ENCODE data around the gene SORCS3. TPM values are rescaled to one million over a fixed set of nuclear protein-coding genes. Genes with fewer than 3 reads are reported as not detected.

The SORCS3 gene
- total RNA-seq, 1 experiment from 2014 or later: not detected

DNA sequence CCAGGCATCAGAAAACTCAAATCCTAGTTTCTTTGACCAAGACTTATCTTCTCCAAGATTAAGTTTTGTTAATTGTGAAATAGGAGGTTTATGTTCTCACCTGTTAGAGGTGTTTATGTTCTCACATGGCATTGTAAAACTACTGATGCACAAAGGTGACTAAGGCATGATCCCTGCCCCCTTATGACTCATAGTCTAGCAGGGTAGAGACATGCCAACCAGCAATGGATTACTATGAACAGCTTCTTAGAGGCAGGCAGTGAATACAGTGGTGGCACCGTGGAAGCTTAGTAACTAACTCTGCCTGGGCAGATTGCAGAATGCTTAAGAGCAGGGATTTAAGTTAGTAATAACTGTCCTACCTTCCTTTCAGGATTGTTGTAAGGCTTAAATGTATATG, 400.9 kb downstream of the SORCS3 start:
- no TSS peak for BruUV-seq (replicated peaks)
- Histone ChIP-seq H3K4me1 (ENCODE audit: control insufficient read depth in 1 of 2, insufficient read depth in 2 of 2, low read length in 2 of 2) (no peaks in the 10 kb centered on the region), H3K9me2 (ENCODE audit: insufficient read depth) (no peaks in the 10 kb centered on the region), H4K20me1 (ENCODE audit: insufficient read depth) (no peaks in the 10 kb centered on the region), H3K27me3 (ENCODE audit: insufficient read depth, low read length) (no peaks in the 10 kb centered on the region), H3K27ac (ENCODE audit: low read depth, low read length) (no peak overlapping the region), H3K4me3 (replicated peaks in 1 of 2; ENCODE audit: low read depth in 1 of 2, low read length in 2 of 2) (no peak overlapping the region), H2AFZ (ENCODE audit: low read depth, low read length, poor library complexity, severe bottlenecking) (no peak overlapping the region), H3K9me3 (ENCODE audit: control insufficient read depth in 1 of 2, insufficient read depth in 1 of 2, low read depth in 1 of 2, low read length in 2 of 2) (no peaks in the 10 kb centered on the region), H3K36me3 (ENCODE audit: control insufficient read depth in 1 of 2, insufficient read depth in 2 of 2, low read length in 2 of 2) (no peaks in the 10 kb centered on the region), H3K9ac (ENCODE audit: low read length) (no peak overlapping the region), H3K4me2 (ENCODE audit: low read length) (no peak overlapping the region), H3K79me2 (ENCODE audit: insufficient read depth, low read length) (no peaks in the 10 kb centered on the region)
- CTCF ChIA-PET: no interaction called here
- no peak for TF ChIP-seq CBX3 (IDR thresholded peaks at IDR 0.05; ENCODE audit: low read depth)
- TF ChIP-seq ELF1 (IDR thresholded peaks at IDR 0.05; ENCODE audit: borderline replicate concordance, low read depth): no peak
- TF ChIP-seq SRF (IDR thresholded peaks at IDR 0.05; ENCODE audit: low read depth): no peak
- TF ChIP-seq, protein P1, sequence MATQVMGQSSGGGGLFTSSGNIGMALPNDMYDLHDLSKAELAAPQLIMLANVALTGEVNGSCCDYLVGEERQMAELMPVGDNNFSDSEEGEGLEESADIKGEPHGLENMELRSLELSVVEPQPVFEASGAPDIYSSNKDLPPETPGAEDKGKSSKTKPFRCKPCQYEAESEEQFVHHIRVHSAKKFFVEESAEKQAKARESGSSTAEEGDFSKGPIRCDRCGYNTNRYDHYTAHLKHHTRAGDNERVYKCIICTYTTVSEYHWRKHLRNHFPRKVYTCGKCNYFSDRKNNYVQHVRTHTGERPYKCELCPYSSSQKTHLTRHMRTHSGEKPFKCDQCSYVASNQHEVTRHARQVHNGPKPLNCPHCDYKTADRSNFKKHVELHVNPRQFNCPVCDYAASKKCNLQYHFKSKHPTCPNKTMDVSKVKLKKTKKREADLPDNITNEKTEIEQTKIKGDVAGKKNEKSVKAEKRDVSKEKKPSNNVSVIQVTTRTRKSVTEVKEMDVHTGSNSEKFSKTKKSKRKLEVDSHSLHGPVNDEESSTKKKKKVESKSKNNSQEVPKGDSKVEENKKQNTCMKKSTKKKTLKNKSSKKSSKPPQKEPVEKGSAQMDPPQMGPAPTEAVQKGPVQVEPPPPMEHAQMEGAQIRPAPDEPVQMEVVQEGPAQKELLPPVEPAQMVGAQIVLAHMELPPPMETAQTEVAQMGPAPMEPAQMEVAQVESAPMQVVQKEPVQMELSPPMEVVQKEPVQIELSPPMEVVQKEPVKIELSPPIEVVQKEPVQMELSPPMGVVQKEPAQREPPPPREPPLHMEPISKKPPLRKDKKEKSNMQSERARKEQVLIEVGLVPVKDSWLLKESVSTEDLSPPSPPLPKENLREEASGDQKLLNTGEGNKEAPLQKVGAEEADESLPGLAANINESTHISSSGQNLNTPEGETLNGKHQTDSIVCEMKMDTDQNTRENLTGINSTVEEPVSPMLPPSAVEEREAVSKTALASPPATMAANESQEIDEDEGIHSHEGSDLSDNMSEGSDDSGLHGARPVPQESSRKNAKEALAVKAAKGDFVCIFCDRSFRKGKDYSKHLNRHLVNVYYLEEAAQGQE (IDR thresholded peaks at IDR 0.05; ENCODE audit: low read depth): no peak
- no peak for TF ChIP-seq JUND (IDR thresholded peaks at IDR 0.05)
- TF ChIP-seq POLR2AphosphoS5 (IDR thresholded peaks at IDR 0.05; ENCODE audit: low read depth, low read length): no peak
- no peak for TF ChIP-seq ZNF274 (IDR thresholded peaks at IDR 0.05; ENCODE audit: low read depth, low read length)
- no peak for TF ChIP-seq FOSL1 (IDR thresholded peaks at IDR 0.05; ENCODE audit: low read depth)
- TF ChIP-seq CEBPB (IDR thresholded peaks at IDR 0.05; ENCODE audit: low read depth): no peak
- TF ChIP-seq EZH2phosphoT487 (IDR thresholded peaks at IDR 0.05; ENCODE audit: borderline replicate concordance): no peak
- no peak for TF ChIP-seq SIN3A (IDR thresholded peaks at IDR 0.05; ENCODE audit: low read depth)
- TF ChIP-seq POLR2A (IDR thresholded peaks at IDR 0.05; ENCODE audit: borderline replicate concordance, extremely low read depth, insufficient read depth, insufficient read length): no peak
- TF ChIP-seq ZBTB33 (IDR thresholded peaks at IDR 0.05; ENCODE audit: extremely low read depth, insufficient replicate concordance, low read length): no peak
- no peak for TF ChIP-seq YY1 (IDR thresholded peaks at IDR 0.05; ENCODE audit: extremely low read depth, insufficient replicate concordance, low read depth, low read length)
- TF ChIP-seq SP1 (IDR thresholded peaks at IDR 0.05; ENCODE audit: low read depth): no peak
- TF ChIP-seq EZH2 (IDR thresholded peaks at IDR 0.05): no peak
- RAD21 ChIA-PET (ENCODE audit: low non-redundant PET in 1 of 2, low total read pairs in 2 of 2, uncharacterized antibody in 2 of 2, unreplicated experiment in 2 of 2): no interaction called here
- POLR2A ChIA-PET: no interaction called here
- intact Hi-C loops (cut with micrococcal nuclease): no loop called here
- DNase-seq (ENCODE audit: low read depth, low spot score) (no peak), ATAC-seq (no peak)
